Measurements from ENCODE around the gene DBH.

Gene DBH

GRCh38 chr9:133701981-133702797 lies 66.0 kb downstream of the DBH start:
- no peak for DNase-seq (ENCODE audit: low spot score)

- DNase-seq (ENCODE audit: low spot score) = no peak
These were observed 66.8 kb downstream of the DBH start for GRCh38 chr9:133702798-133703590.

GRCh38 chr9:133703591-133704399 lies 67.6 kb downstream of the DBH start:
- no peak for DNase-seq (ENCODE audit: low spot score)

- no peak for DNase-seq (ENCODE audit: low spot score)
These were observed 68.6 kb downstream of the DBH start for GRCh38 chr9:133704711-133705181.

DNA sequence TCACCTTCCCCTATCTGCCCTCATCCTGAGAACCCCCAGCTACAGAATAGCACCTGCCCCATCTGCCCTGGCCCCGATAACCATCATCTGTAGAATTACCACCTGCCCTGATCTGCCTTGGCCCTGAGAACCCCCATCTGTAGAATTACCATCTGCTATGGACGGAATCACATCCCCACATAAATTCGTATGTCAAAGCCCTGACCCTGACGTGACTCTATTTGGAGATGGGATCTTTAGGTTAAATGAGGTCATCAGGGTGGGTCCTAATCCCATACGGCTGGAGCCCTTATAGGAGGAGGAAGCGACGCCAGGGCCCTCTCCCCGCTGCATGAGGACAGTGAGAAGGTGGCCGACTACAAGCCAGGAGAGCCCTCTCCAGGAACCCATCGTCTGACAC lies 69.4 kb downstream of the DBH start:
- no peak for DNase-seq (ENCODE audit: low spot score)

- DNase-seq (ENCODE audit: low spot score) = no peak
These were observed 70.3 kb downstream of the DBH start for GRCh38 chr9:133706307-133707050.

- DNase-seq (ENCODE audit: low spot score) = peak; percentile 84
These were observed 71.1 kb downstream of the DBH start for GRCh38 chr9:133707065-133707762.

DNA sequence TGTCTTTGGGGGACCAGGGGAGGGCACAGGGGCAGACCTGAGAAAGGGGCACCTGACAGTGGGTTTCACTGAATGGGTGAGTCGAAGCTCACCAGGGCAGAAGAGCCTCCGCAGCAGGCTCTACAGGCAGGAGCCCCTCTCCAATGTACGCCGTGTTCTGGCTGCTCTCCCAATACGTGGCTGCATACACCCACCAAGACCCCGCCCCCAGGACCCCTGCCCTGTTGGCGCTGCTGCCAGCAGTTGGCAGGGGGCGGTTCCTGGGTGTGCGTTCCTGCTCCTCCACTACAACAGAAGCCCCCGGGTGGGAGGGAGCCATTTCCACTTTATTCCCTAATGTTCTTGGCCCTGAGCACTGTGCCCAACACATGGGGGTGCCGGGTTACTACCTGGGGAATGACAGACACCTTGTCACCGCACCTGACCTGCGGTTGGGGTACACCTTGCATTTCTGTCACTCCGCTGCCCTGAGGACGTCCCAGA lies 71.6 kb downstream of the DBH start:
- no peak for DNase-seq (ENCODE audit: low spot score)

DNA sequence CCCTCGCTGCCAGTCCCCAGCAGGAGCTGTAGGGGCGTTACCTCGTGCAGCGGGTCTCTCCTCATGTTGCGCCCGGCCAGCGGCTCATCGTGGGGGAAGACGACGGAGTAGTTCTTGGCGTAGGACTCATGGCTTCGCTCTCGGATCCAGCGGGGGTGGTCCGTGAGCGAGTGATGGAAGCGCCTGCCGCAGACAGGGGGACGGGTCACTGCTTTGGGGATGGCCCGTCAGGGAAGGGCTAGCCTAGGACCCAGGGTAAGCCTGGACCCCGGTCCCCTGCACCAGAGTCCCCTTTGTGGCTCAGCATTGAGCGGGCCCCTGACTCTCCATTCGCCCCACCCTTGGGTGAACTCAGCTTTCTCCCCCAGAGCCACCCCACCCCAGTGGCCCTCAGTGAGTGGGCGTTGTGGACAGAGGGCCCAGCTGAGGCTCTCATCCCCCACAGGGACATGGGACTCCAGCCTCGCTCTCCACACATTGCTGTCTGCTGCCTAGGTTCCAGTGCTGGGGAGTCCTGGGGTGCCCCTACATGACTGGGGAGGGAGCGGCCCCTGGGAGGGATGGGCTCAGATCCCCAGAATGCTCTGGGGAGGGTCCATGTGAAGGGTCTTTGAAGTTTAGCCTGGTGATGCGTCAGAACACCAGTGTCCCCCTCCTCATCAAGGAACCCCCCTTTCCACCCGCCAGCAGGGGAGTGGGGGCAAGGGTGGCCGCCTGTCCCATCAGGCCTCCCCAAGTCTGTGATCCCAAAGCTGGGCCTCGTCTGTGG lies 72.3 kb downstream of the DBH start:
- DNase-seq (ENCODE audit: low spot score) = no peak
